UCSD-AML1 (cell line): ENCODE results near the gene SPATC1L.
"Not testable (repeated sequence)": the region's sequence is repeated elsewhere in the genome, so short reads cannot be mapped to it uniquely, and the experiment has no call there.

Source experiments
- DNase-seq: peaks from one replicate; lab custom pipeline; 2025; ENCODE audit not compliant: unreplicated experiment; lab: John Stamatoyannopoulos, UW

The SPATC1L gene

GRCh38 chr21:46183910-46184624 is at the start of gene SPATC1L:
SPATC1L (minus strand) TSS chr21:46184459; CDS start chr21:46182816, 1,643 bp downstream.
- DNase-seq = peak; percentile 40

GRCh38 chr21:46229923-46230260 is 45.6 kb upstream of the SPATC1L start:
- DNase-seq = no peak

GRCh38 chr21:46229133-46229922 is 45.1 kb upstream of the SPATC1L start:
- no peak for DNase-seq

GRCh38 chr21:46228345-46229051 is 44.2 kb upstream of the SPATC1L start, which contains the start of gene LSS:
LSS (minus strand) TSS chr21:46228774; CDS start chr21:46228745, 29 bp downstream.
- peak; percentile 98 for DNase-seq

GRCh38 chr21:46227811-46228344 is 43.6 kb upstream of the SPATC1L start:
- no peak for DNase-seq

DNA sequence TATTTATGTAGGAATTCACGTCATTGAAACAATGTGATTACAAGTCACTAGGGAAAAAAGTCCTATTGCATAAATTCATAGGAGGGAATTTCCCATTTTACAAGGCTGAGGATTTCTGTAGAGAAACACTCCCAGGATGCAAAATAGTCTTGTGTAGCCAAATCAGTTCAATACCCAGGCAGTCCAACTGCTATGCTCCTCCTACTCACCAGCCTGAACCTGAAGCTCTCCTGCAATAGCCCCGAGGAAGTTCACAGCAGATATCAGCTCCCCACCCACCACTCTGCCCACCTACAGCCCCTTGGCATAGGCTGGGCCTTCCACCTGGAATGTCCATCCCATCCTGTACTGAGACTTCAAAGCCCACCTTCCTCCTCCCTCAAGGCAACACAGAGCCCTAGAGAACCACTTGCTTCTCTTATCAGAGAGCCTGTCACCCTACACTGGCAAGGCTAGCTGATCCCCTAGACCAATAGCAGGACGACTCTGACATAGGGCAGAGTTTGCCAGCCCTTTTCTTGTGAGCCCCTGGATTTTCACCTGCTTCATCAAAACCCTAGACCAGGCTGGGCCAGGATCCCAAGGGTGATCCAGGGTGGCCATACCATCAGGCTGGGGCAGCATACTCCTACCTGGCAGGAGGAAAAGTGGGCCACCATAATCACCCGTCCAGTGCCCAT is 42.8 kb upstream of the SPATC1L start:
- DNase-seq = no peak

DNA sequence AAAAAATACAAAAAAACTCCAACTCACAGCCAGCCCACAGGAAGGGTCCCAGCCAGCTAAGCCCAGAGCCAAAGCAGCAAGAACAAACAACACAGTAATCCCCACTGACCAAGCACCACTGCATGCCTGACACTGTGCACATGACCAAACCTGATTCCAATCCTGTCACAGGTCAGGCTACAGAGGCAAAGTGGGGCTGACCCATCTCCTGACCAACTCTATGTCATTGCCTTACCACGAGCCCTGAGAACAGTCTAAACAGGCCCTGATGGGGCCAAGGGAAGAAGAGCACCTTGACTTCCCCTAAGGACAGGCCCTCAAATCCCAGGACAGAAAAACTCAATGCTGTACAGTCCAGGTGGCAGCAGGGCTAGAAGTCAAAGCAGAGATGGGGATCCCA is 41.9 kb upstream of the SPATC1L start:
- DNase-seq = no peak

GRCh38 chr21:46223661-46224060 is 39.4 kb upstream of the SPATC1L start:
- DNase-seq = not testable (repeated sequence)

- no peak for DNase-seq
Measured at GRCh38 chr21:46223217-46223616, 39.0 kb upstream of the SPATC1L start.

DNA sequence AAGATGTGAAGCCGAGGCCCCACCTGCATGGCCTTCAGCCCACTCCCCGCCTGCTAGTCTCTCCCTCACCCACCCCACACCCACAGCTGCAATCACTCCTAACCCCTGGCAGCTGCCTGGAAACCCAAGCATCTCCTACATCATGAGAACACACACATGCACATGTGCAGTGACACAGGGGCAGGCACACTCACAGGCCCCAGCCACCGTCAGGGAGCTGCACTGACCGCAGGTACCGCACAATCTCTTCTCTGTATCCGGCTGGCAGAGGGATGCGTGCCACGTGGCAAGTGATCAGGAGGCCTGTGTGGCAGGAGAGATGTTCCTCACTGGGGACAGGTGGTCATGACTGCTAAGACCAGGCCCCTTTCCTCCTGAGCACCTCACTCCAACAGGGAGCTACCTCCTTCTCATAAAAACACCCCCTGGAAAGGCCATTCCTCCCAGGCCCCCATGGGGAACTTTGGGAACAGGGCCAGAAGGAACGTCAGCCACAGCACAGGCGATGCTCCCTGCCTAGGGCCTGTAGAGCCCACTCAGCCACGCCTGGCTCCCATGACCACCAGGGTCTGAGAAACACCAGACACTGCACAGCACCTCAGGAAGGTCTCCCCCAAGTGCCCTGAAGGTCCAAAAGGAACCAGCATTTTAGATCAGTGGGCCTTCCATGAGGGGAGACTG is 38.3 kb upstream of the SPATC1L start:
- no peak for DNase-seq

DNA sequence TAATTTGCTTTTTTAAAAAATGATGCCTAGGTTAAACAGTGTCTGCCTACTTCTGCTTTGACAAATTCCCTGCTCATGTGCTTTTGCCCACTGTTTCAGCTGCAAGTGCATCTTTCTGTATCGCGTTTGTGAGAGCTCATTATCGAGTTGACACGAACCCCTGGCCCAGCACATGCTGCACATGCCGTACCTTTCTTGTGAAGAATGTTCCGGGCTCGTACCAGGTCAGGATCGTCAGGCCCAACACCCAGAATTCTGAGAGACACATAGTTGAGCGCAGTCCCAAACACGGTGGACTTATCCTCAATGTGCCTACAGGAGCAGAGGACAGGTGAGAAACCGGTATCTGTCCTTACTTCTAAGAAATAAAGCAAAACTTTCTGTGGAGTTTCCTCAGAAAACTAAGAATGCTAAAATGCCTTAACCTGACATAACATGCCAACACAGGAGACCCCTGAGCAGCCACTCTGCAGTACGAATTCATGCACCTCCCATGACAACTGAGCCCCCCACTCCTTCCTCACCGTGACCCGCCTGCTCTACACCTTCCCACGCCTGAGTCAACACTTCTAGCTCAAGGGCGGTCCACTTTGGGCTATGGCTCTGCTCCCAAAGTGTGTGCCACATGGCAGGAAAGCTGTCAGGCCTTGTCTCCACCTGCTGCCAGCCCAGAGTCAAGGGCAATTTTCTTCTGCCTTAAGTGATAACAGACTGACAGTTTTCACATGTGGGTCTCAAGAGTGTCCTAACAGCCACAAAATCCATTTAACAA is 37.6 kb upstream of the SPATC1L start:
- no peak for DNase-seq

DNA sequence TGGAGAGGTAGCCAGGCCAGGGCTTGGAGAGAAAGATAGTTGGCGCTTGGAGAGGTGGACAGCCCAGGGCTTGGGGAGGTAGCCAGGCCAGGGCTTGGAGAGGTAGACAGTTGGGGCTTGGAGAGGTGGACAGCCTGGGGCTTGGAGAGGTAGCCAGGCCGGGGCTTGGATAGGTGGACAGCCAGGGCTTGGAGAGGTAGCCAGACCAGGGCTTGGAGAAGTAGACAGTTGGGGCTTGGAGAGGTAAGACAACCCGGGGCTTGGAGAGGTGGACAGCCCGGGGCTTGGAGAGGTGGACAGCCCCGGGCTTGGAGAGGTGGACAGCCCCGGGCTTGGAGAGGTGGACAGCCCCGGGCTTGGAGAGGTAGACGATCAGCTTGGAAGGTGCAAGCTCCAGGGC is 36.6 kb upstream of the SPATC1L start:
- no peak for DNase-seq

DNA sequence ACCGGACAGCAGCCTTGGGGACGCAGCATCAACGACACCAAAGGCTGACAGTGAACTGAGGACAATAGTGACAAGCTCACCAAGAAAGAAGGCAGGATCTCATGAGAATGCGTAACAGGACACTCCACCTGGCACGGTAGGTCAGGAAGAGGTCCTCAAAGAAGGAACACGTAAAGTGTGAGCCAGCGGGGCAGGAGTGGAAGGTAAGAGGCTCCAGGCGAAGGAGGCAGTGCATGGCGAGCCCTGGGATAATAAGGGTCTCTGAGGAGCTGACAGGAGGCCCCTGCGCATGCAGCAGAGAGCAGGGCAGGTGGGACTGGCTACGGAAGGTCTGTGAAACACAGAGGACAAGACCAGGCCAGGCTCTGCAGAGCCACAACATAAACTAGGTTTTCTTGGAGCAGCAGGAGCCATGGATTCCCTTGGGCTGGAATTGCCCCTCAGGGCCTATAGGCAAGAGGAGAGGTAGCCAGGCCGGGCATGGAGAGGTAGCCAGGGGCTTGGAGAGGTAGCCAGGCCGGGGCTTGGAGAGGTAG is 36.1 kb upstream of the SPATC1L start:
- no peak for DNase-seq

- DNase-seq = no peak
Measured at GRCh38 chr21:46219591-46220239, 35.5 kb upstream of the SPATC1L start.

DNA sequence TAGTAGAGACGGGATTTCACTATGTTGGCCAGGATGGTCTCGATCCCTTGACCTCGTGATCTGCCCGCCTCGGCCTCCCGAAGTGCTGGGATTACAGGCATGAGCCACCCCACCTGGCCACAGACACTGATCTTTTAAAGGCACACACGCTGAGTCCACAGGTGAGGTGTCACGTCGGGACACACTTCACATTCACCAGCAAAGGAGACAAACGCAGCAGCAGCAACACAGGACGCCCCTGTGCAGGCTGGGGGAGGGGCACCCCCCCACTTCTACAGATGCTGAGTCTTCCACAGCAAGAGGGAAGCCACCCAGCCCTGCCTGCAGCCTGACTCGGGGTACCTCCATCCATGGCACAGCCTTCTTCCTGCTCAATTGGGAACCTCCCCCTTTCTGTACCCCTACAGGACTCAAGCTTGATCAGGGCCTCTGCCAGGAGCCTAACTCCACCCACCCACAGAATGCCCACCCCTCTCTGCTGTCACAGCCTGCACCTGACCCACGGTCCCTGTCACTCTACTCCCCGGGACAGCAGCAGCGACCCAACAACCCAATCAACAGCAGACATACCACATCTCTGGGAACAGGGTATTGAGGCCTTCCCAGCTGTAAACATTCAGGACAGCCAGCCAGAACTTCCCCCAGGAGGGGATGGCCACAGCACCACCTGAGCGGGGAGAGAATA is 34.8 kb upstream of the SPATC1L start:
- DNase-seq = no peak

DNA sequence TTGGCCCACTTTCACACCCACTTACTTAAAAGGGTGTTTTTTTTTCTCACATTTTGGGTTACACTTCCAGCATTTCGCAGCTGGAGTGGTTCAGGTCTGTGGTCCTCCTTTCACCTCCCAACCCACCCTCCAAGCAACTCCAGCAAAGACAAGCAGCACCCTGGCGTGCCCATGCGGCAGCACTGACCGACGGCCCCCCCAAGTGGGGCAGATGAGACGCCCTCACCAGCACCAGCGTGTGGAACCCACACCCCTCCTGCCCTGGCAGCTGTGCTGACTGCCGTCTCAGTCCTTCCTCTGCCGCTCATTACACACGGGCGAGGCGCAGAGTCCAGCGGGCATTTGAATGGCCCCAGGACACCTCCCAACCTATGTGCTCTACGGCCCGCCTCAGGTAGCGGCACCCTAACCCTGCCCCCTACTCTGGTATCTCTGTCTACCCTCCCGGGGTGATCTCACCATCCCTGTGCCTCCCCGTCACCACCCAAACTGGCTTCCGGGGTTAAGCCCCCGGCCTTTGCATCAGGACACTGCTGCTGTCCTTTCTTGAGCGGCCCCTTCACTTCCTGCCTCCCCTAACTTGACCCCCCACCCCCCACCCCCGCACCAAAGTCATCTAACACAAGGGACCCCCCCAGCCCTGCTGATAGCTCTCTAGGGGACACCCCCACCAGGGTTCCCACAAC is 33.4 kb upstream of the SPATC1L start:
- DNase-seq = no peak

- DNase-seq = no peak
Measured at GRCh38 chr21:46216132-46216747, 32.0 kb upstream of the SPATC1L start.
